GM12878 (cell line): ENCODE measurements around the gene TSPAN7. TPM values are rescaled to one million over a fixed set of nuclear protein-coding genes. Genes with fewer than 3 reads are reported as not detected.

ENCODE experiments used
- ATAC-seq: fragments of 200-7000 bp; cut with Tn5 transposase; 3 replicates; pipeline ENCODE4 v1.9.1; 2020; ENCODE audit warnings: mild to moderate bottlenecking, moderate library complexity
- BruUV-seq: library from RNA; stranded (reverse); fragments of 400-500 nt; replicated peaks from 2 replicates; lab custom pipeline; 2021; lab: Mats Ljungman, UMichigan
- CTCF ChIA-PET: fragments of 300-600 bp; sonication (Branson Sonifier 250); formaldehyde crosslinking; extraction: SDS; loops from one replicate; lab custom pipeline; 2021; ENCODE audit warnings: inconsistent platforms; lab: Yijun Ruan, JAX
- POLR2A ChIA-PET: fragments of 350-600 bp; formaldehyde crosslinking; extraction: SDS; loops from one replicate; lab custom pipeline; 2021; ENCODE audit warnings: inconsistent platforms; lab: Charles Lee
- RAD21 ChIA-PET: fragments of 300-600 bp; sonication (Branson Sonifier 250); formaldehyde crosslinking; loops from one replicate; lab custom pipeline; 2023; ENCODE audit warnings: antibody characterized with exemption; ENCODE audit not compliant: unreplicated experiment; lab: Charles Lee
- SMC1A ChIA-PET: fragments of 300-600 bp; sonication (Branson Sonifier 250); formaldehyde crosslinking; loops from one replicate; lab custom pipeline; 2023; ENCODE audit not compliant: unreplicated experiment, uncharacterized antibody; lab: Charles Lee
- DNase-seq: peaks from one replicate; pipeline ENCODE4 v3.0.0-alpha.2; 2011; ENCODE audit warnings: low read depth, low spot score
- FAIRE-seq: peaks from 3 replicates; lab custom pipeline; 2011; peaks lifted over from hg19 to GRCh38; lab: Jason Lieb, UNC
- H2AFZ ChIP-seq: 2 replicates; pipeline ENCODE4 v1.6.0; 2011; ENCODE audit warnings: low read depth, low read length, control low read depth; ENCODE audit not compliant: control insufficient read depth
- H3K27ac ChIP-seq: 2 replicates; pipeline ENCODE4 v1.5.1; 2011; ENCODE audit warnings: control low read depth; ENCODE audit not compliant: control insufficient read depth, insufficient read depth
- H3K27me3 ChIP-seq, 2 experiments: replicated peaks in 1 of 2; 2 replicates each; pipeline versions ENCODE4 v1.6.0 to v1.6.1; 2011; ENCODE audit warnings: low read length in 1 of 2; ENCODE audit not compliant: control insufficient read depth in 2 of 2, insufficient read depth in 2 of 2
- H3K36me3 ChIP-seq, 2 experiments: 2 replicates each; pipeline ENCODE4 v1.5.1; 2011; ENCODE audit warnings: low read length in 1 of 2; ENCODE audit not compliant: control insufficient read depth in 2 of 2, insufficient read depth in 2 of 2
- H3K4me1 ChIP-seq: 2 replicates; pipeline ENCODE4 v1.6.1; 2011; ENCODE audit warnings: mild to moderate bottlenecking, low read length, moderate library complexity, mixed read lengths; ENCODE audit not compliant: control insufficient read depth, insufficient read depth
- H3K4me2 ChIP-seq: 2 replicates; pipeline ENCODE4 v1.6.0; 2011; ENCODE audit warnings: control low read depth; ENCODE audit not compliant: control insufficient read depth, insufficient read depth
- H3K4me3 ChIP-seq: fragments of 200-600 bp; sonication (generic); 2 replicates; pipeline ENCODE4 v1.5.1; 2016
- H3K79me2 ChIP-seq: 2 replicates; pipeline ENCODE4 v1.6.0; 2011; ENCODE audit warnings: low read length; ENCODE audit not compliant: control insufficient read depth, insufficient read depth
- H3K9ac ChIP-seq: 2 replicates; pipeline ENCODE4 v1.8.0; 2011; ENCODE audit warnings: low read length, control low read depth, mixed read lengths; ENCODE audit not compliant: control insufficient read depth, insufficient read depth
- H3K9me3 ChIP-seq: replicated peaks from 3 replicates; pipeline ENCODE4 v1.5.1; 2011; ENCODE audit warnings: mild to moderate bottlenecking, low read length; ENCODE audit not compliant: control insufficient read depth, insufficient read depth
- H4K20me1 ChIP-seq: 2 replicates; pipeline ENCODE4 v1.6.0; 2011; ENCODE audit not compliant: control insufficient read depth, insufficient read depth
- HDGF ChIP-seq: fragments of 450-650 bp; IDR thresholded peaks from 2 replicates; pipeline ENCODE4 v1.6.1; 2016; ENCODE audit warnings: antibody characterized with exemption
- MEF2B ChIP-seq: fragments of 450-650 bp; IDR thresholded peaks from 2 replicates; pipeline ENCODE4 v1.6.1; 2018; ENCODE audit warnings: mild to moderate bottlenecking, moderate library complexity; ENCODE audit not compliant: partially characterized antibody, poor library complexity, severe bottlenecking
- RELA ChIP-seq: fragments of 450-650 bp; IDR thresholded peaks from 2 replicates; pipeline ENCODE4 v1.8.0; 2014; ENCODE audit warnings: borderline replicate concordance; ENCODE audit not compliant: partially characterized antibody
- REST ChIP-seq: IDR thresholded peaks from 2 replicates; pipeline ENCODE4 v1.6.1; 2012; ENCODE audit warnings: mild to moderate bottlenecking, low read depth, low read length
- ZNF622 ChIP-seq: fragments of 450-650 bp; IDR thresholded peaks from 2 replicates; pipeline ENCODE4 v1.6.1; 2017; ENCODE audit warnings: mild to moderate bottlenecking, inconsistent platforms
- ZNF687 ChIP-seq: fragments of 450-650 bp; IDR thresholded peaks from 2 replicates; pipeline ENCODE4 v1.6.1; 2017; ENCODE audit warnings: mild to moderate bottlenecking, moderate library complexity
- in situ Hi-C: fragments of 300-500 bp; cut with MboI; formaldehyde crosslinking; loops from 9 replicates; pipeline ENCODE4 v1.14.3; 2018; ENCODE audit warnings: mixed read lengths
- intact Hi-C: fragments of 100-400 bp; cut with micrococcal nuclease; formaldehyde crosslinking; loops from one replicate; pipeline ENCODE4 v1.14.2; 2022; ENCODE audit not compliant: unreplicated experiment
- polyA plus RNA-seq, 11 experiments: library from polyadenylated mRNA; depleted of rRNA in 4 of 11; unstranded in 6 of 11; stranded (reverse) in 5 of 11; fragments of >200 nt; fragmentation: Nextera tagmentation in 4 of 11; fragmentation: Illumina TruSeq in 1 of 11; extraction: Ambion mirVana in 4 of 11; extraction: Trizol in 1 of 11; gene quantifications; 1 replicate in 1 of 11; 2 replicates in 10 of 11; pipeline versions ENCODE4 v1.2.1 to v1.2.3, GENCODE V29; 2011 to 2016; ENCODE audit warnings: inconsistent platforms in 2 of 11, missing spikeins in 2 of 11, low read depth in 1 of 11
- total RNA-seq, 4 experiments: library from RNA; depleted of rRNA in 3 of 4; stranded (reverse); fragments of >200 nt in 3 of 4; fragmentation: Illumina TruSeq in 1 of 4; extraction: Trizol in 1 of 4; gene quantifications; 2 replicates each; pipeline versions ENCODE4 v1.2.1 to v1.2.3, GENCODE V29; 2013 to 2021
- TF ChIP-seq, protein P1 (sequence below): IDR thresholded peaks from 2 replicates; pipeline ENCODE4 v1.6.1; 2012; ENCODE audit warnings: low read depth, low read length, improper control_type of control experiment
- TF ChIP-seq, protein P2 (sequence below): fragments of 450-650 bp; conservative IDR thresholded peaks from 2 replicates; pipeline ENCODE4 v1.6.1; 2017; ENCODE audit warnings: mild to moderate bottlenecking, moderate library complexity

TSPAN7 gene
- total and polyA plus RNA-seq, 10 of the 15 experiments (the other 5 are each of a cell fraction or from before 2014, with no cell fraction given) = 0.04 to 0.77 (median 0.14) TPM; not detected in 4

GRCh38 chrX:38514016-38514854, 47.1 kb upstream of the TSPAN7 start:
- in situ Hi-C loops (no loop called here), intact Hi-C loops (no loop called here)
- ChIA-PET POLR2A (no interaction called here), SMC1A (interaction anchor here (0.7 kb wide), 1 partner anchor 531 kb away, joined by 3 read pairs; no protein-coding TSS in a partner anchor), CTCF (interaction anchor here (1.2 kb wide), 1 partner anchor 22 kb away, joined by 5 read pairs; no protein-coding TSS in a partner anchor), RAD21 (no interaction called here)
- BruUV-seq = no TSS peak
- Histone ChIP-seq H3K79me2 (no peaks in the 10 kb centered on the region), H3K9me3 (no peaks in the 10 kb centered on the region), H3K36me3 (no peaks in the 10 kb centered on the region), H3K9ac (no peak overlapping the region), H4K20me1 (no peaks in the 10 kb centered on the region), H3K4me3 (no peak overlapping the region), H3K27me3 (no peaks in the 10 kb centered on the region), H3K27ac (no peak overlapping the region), H2AFZ (no peak overlapping the region), H3K4me1 (no peaks in the 10 kb centered on the region), H3K4me2 (no peak overlapping the region)
- DNase-seq (no peak), ATAC-seq (no peak), FAIRE-seq (no peak)
- TF ChIP-seq REST (no peak), HDGF (no peak), MEF2B (no peak), ZNF622 (no peak), RELA (no peak), ZNF687 (no peak)
- TF ChIP-seq, protein P1, sequence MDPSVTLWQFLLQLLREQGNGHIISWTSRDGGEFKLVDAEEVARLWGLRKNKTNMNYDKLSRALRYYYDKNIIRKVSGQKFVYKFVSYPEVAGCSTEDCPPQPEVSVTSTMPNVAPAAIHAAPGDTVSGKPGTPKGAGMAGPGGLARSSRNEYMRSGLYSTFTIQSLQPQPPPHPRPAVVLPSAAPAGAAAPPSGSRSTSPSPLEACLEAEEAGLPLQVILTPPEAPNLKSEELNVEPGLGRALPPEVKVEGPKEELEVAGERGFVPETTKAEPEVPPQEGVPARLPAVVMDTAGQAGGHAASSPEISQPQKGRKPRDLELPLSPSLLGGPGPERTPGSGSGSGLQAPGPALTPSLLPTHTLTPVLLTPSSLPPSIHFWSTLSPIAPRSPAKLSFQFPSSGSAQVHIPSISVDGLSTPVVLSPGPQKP = no peak
- TF ChIP-seq, protein P2, sequence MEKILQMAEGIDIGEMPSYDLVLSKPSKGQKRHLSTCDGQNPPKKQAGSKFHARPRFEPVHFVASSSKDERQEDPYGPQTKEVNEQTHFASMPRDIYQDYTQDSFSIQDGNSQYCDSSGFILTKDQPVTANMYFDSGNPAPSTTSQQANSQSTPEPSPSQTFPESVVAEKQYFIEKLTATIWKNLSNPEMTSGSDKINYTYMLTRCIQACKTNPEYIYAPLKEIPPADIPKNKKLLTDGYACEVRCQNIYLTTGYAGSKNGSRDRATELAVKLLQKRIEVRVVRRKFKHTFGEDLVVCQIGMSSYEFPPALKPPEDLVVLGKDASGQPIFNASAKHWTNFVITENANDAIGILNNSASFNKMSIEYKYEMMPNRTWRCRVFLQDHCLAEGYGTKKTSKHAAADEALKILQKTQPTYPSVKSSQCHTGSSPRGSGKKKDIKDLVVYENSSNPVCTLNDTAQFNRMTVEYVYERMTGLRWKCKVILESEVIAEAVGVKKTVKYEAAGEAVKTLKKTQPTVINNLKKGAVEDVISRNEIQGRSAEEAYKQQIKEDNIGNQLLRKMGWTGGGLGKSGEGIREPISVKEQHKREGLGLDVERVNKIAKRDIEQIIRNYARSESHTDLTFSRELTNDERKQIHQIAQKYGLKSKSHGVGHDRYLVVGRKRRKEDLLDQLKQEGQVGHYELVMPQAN = no peak
